Erythroblast (primary cell): ENCODE results near the gene CPXM2.

Experiments used
- GATA1 ChIP-seq: IDR thresholded peaks from 2 replicates; pipeline ENCODE4 v1.6.1; 2011; ENCODE audit warnings: low read depth, mild to moderate bottlenecking, control low read depth, low read length, moderate library complexity
- POLR2A ChIP-seq: IDR thresholded peaks from 2 replicates; pipeline ENCODE4 v1.6.1; 2011; ENCODE audit warnings: mild to moderate bottlenecking, low read length

DNA sequence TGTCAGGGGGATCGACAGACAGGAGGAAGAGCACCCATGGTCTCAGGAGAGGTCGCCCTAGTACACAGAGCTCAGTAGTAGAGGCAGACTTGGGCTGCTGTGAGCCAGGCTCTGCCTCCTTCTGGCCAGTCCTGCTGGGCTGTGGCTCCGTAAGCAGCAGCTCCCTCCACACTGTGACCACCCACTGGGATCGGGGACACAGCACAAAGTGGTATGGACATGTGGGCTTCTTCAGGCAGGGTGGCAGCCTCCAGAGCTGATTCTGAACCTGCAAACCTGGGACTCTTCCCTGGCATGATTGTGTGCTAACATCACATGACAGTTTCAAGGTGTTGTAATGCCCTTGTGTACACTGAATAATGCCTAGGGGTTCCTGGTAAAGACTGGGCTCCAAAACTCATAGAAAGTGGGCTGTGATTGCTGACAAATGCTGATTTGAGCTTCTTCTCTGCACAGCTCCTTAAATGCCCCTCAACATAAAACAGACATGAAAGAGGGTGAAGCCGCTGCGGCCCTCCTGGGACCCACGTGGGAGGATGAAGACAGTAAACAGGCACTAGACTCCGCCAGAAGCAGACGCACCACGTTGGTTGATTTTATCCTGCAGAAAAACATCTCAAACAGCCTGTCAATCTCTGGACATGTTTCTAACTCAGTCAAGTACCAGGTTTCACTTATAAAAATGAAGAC is 148.7 kb downstream of the CPXM2 start:
- TF ChIP-seq POLR2A, result no peak
- no peak for TF ChIP-seq GATA1
